Tibial artery (tissue), 4 donors: ENCODE measurements around the gene LSP1.

Source experiments
- DNase-seq, 2 donors: peaks; one replicate each; pipeline ENCODE4 v3.0.0-alpha.2; 2019
- H3K27ac ChIP-seq, 2 donors: fragments of 200-600 bp; sonication (generic) in 1 of 2; 1 replicate in 1 of 2; 2 replicates in 1 of 2; pipeline ENCODE4 v1.5.1; 2018 to 2019; ENCODE audit warnings: mild to moderate bottlenecking in 1 of 2
- H3K27me3 ChIP-seq, 2 donors: fragments of 200-600 bp; sonication (generic) in 1 of 2; one replicate each; pipeline versions ENCODE4 v1.5.1 to v1.6.0; 2016 to 2019
- H3K36me3 ChIP-seq, 3 donors: fragments of 200-600 bp; sonication (generic) in 2 of 3; one replicate each; pipeline ENCODE4 v1.5.1; 2016 to 2019; ENCODE audit warnings: mild to moderate bottlenecking in 2 of 3
- H3K4me1 ChIP-seq, 4 donors: fragments of 200-600 bp; sonication (generic) in 2 of 4; 1 replicate in 3 of 4; 2 replicates in 1 of 4; pipeline ENCODE4 v1.5.1; 2016 to 2019
- H3K4me3 ChIP-seq, 2 donors: fragments of 200-600 bp; sonication (generic) in 1 of 2; 1 replicate in 1 of 2; 2 replicates in 1 of 2; pipeline ENCODE4 v1.5.1; 2018 to 2019; ENCODE audit warnings: mild to moderate bottlenecking in 2 of 2
- H3K9me3 ChIP-seq, 3 donors: fragments of 200-600 bp; sonication (generic) in 1 of 3; one replicate each; pipeline ENCODE4 v1.5.1; 2016 to 2019
- intact Hi-C: fragments of 100-400 bp; cut with DNase I; formaldehyde crosslinking; loops from one replicate; pipeline ENCODE4 v1.15.0; 2023; ENCODE audit warnings: low total_unique reads
- TF ChIP-seq, protein P1 (sequence below), 2 experiments: fragments of 200-600 bp in 1 of 2; fragments of 450-650 bp in 1 of 2; IDR thresholded peaks; one replicate each; pipeline ENCODE4 v1.5.1; 2017 to 2019; ENCODE audit warnings: antibody characterized with exemption in 2 of 2, mild to moderate bottlenecking in 1 of 2, moderate library complexity in 1 of 2

Gene LSP1

DNA sequence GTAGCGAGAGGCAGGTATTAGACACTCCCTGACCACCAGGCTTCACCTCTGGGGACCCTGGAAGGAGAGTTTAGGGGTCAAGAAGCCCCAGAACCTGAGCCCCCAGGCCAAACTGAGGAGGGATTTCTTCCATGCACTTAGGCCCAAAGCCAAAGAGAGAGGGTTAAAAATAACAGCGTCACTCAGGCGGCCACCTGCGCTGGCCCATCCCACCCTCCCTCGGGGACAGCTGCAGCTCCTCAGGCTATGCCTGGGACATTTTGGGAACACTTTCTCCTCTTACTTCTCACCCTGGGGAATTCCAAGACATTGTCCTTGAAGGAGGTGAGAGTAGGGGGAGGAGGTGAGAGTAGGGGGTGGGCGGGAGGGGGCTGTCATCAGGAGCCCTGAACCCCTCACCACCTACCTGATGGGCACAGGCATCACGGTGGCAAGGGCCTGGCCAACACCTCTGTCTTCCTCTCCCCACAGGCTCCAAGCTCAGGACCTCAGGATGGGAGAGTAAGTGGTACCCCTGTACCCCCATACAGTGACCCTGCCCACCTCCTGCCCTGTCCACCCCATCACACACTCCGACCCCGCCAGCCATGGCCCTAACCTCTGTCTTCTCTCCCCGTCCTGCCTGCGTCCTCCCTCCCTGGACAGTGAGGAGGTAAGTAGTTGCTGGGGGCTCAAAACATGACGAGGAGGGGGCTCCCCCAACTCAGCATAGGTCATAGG, 13.5 kb upstream of the LSP1 start:
- TF ChIP-seq, protein P1, sequence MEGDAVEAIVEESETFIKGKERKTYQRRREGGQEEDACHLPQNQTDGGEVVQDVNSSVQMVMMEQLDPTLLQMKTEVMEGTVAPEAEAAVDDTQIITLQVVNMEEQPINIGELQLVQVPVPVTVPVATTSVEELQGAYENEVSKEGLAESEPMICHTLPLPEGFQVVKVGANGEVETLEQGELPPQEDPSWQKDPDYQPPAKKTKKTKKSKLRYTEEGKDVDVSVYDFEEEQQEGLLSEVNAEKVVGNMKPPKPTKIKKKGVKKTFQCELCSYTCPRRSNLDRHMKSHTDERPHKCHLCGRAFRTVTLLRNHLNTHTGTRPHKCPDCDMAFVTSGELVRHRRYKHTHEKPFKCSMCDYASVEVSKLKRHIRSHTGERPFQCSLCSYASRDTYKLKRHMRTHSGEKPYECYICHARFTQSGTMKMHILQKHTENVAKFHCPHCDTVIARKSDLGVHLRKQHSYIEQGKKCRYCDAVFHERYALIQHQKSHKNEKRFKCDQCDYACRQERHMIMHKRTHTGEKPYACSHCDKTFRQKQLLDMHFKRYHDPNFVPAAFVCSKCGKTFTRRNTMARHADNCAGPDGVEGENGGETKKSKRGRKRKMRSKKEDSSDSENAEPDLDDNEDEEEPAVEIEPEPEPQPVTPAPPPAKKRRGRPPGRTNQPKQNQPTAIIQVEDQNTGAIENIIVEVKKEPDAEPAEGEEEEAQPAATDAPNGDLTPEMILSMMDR (IDR thresholded peaks at IDR 0.05), result no peak
- H3K4me3 ChIP-seq, result no peak overlapping the region
- peaks cover 0 to 16% (median 2%) of the 10 kb centered on the region in 4 donors for H3K4me1 ChIP-seq
- H3K36me3 ChIP-seq, result no peaks in the 10 kb centered on the region
- intact Hi-C loops, result loop anchor here (5.0 kb wide), 2 partner anchors 38 to 313 kb away; no protein-coding TSS in a partner anchor
- H3K9me3 ChIP-seq, result no peaks in the 10 kb centered on the region
- DNase-seq, result no peak
- no peak overlapping the region for H3K27ac ChIP-seq
- peaks cover 0 to 5% of the 10 kb centered on the region in 2 donors for H3K27me3 ChIP-seq

DNA sequence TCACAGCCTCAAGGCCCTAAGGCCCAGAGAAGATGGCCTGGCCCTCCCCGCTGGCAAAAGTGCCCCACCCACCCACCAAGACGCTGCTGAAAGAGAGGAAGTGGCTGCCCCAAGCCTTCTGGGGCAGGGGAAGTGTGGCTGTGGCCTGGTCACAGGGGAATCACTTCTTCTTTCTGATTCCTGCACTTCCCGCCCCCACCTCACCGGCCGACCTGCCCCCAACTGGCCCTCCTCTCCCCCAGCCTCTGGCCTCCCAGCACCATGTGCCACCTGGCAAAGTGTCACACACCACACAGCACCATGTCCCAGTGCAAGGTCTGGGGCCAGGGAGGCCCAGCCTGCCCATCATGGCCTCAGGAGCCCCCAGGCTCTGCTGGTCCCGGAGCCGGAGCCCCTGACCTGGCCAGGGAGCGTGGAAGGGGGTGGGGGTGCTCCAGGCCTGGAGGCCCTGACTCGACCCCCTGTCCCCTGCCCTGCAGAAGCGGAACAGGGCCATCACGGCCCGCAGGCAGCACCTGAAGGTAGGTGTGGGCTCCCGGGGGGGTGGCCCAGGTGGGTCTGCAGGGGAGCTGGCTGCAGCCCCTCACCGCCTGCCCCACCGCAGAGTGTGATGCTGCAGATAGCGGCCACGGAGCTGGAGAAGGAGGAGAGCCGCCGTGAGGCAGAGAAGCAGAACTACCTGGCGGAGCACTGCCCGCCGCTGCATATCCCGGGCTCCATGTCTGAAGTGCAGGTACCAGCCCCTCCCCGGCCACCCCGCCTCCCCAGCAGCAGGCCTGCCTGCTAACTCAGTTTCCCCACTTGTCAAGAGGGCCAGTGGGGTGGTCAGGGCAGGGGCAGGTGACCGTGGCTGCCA, 12.7 kb upstream of the LSP1 start:
- no peak overlapping the region for H3K4me3 ChIP-seq
- no peaks in the 10 kb centered on the region for H3K36me3 ChIP-seq
- intact Hi-C loops, result loop anchor here (2.0 to 5.0 kb wide), 3 partner anchors 37 to 312 kb away; no protein-coding TSS in a partner anchor
- H3K9me3 ChIP-seq, result no peaks in the 10 kb centered on the region
- H3K4me1 ChIP-seq, result peaks cover 0 to 11% (median 2%) of the 10 kb centered on the region in 4 donors
- TF ChIP-seq, protein P1 (IDR thresholded peaks at IDR 0.05), result no peak
- DNase-seq, result peak in 1 of 2 donors; percentile 70
- H3K27ac ChIP-seq, result no peak overlapping the region
- peaks cover 0 to 5% of the 10 kb centered on the region in 2 donors for H3K27me3 ChIP-seq

DNA sequence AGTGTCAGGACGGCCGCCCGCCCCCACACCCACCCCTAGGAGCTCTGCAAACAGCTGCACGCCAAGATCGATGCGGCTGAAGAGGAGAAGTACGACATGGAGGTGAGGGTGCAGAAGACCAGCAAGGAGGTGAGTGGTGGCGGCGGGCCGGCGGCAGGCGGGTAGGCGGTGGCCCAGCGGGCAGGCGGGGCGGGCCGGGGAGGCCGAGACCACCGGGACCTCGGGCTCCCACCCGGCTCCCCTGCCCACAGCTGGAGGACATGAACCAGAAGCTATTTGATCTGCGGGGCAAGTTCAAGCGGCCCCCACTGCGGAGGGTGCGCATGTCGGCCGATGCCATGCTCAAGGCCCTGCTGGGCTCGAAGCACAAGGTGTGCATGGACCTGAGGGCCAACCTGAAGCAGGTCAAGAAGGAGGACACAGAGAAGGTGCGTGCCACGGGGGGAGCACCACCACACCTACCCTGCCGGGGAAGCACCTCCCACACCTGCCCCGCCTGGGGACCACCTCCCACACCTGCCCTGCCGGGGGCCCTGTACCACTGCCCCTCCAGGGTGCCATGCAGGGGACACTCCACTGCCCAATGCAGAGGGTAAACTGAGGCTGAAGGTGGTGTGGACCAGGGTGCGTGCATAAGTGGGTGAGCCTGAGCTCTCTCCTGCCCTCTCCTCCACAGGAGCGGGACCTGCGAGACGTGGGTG, 12.0 kb upstream of the LSP1 start:
- no peak overlapping the region for H3K4me3 ChIP-seq
- no peak for DNase-seq
- intact Hi-C loops, result loop anchor here (2.0 kb wide), 1 partner anchor 46 kb away; no protein-coding TSS in a partner anchor

DNA sequence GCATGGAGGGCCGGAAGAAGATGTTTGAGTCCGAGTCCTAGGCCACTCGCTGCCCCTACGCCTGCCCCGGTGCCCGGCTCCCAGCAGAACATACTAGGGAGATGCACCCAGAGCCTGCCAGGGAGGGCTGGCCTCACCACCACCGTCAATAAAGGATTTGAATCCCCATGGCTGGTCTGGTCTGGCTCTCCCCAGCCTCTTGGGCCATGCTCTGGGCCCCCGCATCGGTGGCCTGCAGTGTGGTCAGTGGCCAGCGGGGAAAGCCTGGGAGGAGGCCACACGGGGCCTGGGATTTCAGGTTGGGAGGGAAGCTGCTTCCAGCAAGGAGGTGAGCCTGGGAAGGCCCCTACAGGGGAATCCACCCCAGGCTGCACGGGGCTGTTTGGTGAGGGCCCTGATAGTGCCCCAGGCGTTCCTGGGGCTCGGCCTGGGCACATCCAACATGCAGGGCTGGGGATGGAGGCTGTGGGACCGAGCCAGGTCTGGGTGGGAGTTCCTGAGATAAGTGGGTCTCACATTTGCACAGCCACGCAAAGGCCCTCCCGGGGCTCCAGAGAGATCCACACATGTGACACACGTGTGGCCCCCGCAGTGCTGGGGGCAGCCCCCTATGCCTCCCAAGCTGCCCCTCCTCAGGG, 11.3 kb upstream of the LSP1 start:
- TF ChIP-seq, protein P1 (IDR thresholded peaks at IDR 0.05), result no peak
- Histone ChIP-seq H3K27ac (no peak overlapping the region), H3K4me3 (no peak overlapping the region), H3K27me3 (no peaks in the 10 kb centered on the region), H3K9me3 (no peaks in the 10 kb centered on the region), H3K4me1 (peaks cover 0 to 9% (median 2%) of the 10 kb centered on the region in 4 donors), H3K36me3 (no peaks in the 10 kb centered on the region)
- intact Hi-C loops, result loop anchor here (2.0 kb wide), 1 partner anchor 45 kb away; no protein-coding TSS in a partner anchor
- no peak for DNase-seq

More for the DNA sequence above, 12.0 kb upstream of the LSP1 start:
- TF ChIP-seq, protein P1 (IDR thresholded peaks at IDR 0.05), result no peak
- H3K36me3 ChIP-seq, result no peaks in the 10 kb centered on the region
- H3K27me3 ChIP-seq, result no peaks in the 10 kb centered on the region
- H3K27ac ChIP-seq, result no peak overlapping the region
- no peaks in the 10 kb centered on the region for H3K9me3 ChIP-seq
- H3K4me1 ChIP-seq, result peaks cover 0 to 9% (median 2%) of the 10 kb centered on the region in 4 donors
